Measurements from ENCODE around the gene RNF157.

GRCh38 chr17:76276461-76277299 lies 36.4 kb upstream of the RNF157 start:
- TF ChIP-seq POLR2A (IDR thresholded peaks at IDR 0.05; ENCODE audit: low read length) (no peak), GATA1 (IDR thresholded peaks at IDR 0.05; ENCODE audit: low read depth, low read length) (no peak)
